HG02840 (cell line): ENCODE results near the gene MYO7A.

Source experiments
- ATAC-seq: cut with Tn5 transposase; IDR thresholded peaks from one replicate; pipeline ENCODE4 v1.9.1; 2021; ENCODE audit warnings: mild to moderate bottlenecking, moderate library complexity, moderate number of reproducible peaks; ENCODE audit not compliant: unreplicated experiment, low FRiP score

MYO7A gene

GRCh38 chr11:77158041-77158695 is 30.1 kb downstream of the MYO7A start:
- ATAC-seq, result no peak

DNA sequence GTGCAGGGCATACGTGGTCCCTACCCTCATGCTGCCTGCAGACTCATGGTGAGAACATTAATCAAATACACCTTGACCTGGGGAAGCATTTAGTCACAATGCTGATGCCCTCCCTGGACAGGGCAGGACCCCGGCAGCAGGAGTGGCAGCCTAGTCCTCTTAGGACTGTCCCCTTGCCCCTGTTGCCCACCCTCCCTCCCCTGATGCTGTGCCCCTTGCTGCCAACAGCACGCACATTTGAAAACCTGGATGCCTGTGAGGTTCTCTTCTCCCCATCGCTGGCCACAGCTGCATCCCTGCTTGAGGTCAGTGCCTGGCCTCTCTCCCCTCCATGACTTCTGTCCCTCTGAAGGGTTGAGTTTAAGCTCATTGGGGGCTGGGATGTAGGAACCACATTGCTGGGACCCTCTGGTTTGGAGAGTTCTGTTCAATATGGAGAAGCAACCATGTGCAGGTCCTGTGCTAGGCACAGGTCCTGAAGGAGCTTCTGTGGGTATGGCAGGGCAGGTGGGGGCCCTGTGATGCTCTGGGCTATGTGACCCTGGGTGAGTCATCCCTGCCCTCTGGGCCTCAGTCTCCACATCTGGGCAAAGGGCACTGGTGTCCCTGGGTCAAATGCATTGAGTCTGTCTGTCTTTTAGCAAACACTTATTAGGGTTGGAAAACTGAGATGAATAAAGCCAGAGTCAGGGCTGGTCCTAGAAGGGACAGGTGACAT is 31.3 kb downstream of the MYO7A start:
- no peak for ATAC-seq

DNA sequence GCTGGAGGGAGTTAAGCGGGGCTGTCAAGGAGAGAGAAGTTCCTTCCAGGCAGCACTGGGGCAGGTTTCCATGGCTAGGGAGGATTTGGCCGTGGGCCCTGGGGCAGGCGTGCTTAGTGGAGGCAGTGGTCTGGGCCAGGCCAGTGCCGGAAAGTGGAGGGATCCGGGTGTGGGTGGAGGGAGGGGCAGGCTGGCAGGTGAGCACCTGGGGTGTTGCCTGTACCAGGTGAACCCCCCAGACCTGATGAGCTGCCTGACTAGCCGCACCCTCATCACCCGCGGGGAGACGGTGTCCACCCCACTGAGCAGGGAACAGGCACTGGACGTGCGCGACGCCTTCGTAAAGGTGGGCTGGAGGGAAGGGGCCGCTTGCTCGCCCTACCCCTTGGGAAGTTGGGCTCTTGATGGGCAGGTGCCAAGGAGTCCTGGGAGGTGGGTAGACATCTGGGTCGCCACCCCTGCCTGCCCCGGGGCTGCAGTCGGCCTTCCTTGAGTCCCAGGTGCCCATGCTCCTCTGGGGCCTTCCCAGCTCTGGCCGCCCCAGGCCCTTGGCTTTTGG is 32.0 kb downstream of the MYO7A start:
- no peak for ATAC-seq

DNA sequence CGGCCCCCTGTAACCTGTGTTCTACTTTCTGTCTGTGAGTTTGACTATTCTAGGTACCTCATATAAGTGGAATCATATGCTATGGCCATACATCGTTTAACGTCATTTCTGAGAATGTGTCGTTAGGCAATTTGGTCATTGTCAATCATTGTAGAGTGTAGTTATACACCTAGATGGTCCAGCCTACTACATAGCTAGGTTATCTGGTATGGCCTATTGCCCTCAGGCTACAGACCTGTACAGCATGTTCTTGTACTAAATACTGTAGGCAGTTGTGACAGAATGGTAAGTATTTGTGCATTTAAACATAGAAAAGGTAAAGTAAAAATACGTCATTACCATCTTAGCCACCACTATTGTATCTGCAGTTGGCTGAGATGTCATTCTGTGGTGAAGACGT is 35.2 kb downstream of the MYO7A start:
- ATAC-seq, result no peak

DNA sequence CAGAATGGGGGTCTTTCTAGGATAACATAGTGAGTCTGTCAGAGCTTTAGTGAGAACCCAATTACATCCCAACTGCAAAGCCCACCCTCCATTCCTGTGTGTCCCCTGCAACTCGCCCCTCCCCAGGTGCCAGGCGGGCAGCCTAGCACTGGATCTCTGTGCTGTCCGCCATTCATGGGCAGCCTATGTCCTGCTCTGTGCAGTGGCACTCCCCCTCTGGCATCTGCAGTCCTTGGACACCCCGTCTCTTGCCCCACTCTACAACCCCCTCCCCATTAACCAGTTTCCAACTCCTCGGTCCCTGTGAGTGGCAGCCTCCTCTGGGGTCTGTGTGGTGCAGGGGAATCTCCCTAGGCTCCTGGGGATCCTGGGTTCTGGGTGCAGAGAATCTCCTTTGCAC is 37.0 kb downstream of the MYO7A start:
- no peak for ATAC-seq

GRCh38 chr11:77166021-77166420 is 38.0 kb downstream of the MYO7A start:
- ATAC-seq, result no peak

DNA sequence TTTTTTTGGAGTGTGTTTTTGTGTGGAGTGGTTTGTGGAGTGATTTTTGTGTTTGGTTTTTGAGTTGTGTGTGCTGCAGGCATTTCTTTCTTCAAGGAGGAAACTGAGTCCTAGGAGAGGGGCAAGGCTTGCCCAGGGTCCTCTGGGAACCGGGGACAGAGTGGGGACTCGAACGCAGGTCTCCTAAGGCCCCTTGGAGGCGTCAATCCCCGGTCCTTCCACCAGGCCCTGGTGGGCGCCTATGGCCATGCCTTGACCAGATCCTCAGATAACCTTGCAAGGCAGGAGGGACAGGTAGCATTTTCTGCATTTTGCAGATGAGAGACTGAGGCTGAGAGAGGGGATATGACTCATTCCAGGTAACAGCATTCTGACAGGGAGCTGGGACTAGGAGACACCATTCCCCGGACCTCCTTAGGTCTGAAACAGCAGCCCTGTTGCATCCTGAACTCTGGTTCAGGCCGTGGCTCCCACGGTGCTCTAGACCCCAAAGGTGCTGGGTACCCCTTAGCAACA is 39.1 kb downstream of the MYO7A start:
- no peak for ATAC-seq

GRCh38 chr11:77167791-77168190 is 39.7 kb downstream of the MYO7A start:
- no peak for ATAC-seq

GRCh38 chr11:77170107-77170506 is 42.1 kb downstream of the MYO7A start:
- ATAC-seq, result no peak

DNA sequence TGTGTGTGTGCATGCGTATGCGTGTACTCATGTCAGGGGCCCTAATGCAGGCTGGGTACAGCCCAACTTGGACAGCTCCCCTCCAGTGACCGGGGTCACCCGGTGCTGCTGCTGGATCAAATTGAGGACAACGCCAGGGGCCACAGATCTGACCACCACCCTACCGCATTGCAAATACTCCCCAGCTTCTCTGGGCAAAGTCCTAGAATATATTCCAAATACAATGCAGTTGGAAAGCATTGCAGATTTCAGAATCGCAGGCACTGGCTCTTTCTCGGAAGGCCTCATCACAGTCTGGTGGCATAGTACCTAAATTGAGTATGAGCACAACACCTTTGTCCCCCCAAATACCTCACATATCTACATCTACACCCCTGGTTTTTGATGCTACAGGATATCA is 43.2 kb downstream of the MYO7A start:
- ATAC-seq, result no peak

- ATAC-seq, result no peak
Observed at GRCh38 chr11:77171885-77172665, 44.0 kb downstream of the MYO7A start.

DNA sequence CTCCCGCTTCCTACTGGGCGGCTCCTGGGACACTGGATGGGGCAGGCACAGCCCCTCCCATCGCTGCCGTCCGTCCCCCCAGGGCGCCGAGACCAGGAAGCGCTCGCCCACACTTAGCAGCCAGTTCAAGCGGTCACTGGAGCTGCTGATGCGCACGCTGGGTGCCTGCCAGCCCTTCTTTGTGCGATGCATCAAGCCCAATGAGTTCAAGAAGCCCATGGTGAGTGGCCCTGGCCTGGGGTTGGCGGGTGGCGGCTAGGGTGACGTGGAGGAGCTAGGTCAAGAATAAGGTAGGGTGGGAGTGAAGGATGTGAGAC is 44.6 kb downstream of the MYO7A start:
- ATAC-seq, result no peak

DNA sequence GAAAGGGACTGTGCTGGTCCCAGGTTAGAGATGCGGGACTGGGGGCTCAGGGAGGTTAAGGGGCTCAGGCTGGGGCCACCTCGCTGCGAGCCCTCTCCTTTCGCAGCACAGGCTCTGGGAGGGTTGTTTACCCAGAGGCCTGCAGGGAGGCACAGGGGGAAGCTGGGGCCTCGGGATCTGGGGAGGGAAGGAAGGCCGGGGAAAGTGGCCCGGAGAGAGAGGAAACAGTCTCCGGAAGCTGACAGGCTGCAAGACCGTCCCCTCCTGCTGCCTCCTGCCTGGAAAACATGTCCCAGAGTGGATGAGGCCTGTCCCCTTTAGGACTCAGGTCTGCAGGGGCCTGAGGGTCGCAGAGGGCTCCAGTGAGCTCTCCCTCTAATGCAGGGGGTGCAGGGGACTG is 45.4 kb downstream of the MYO7A start:
- ATAC-seq, result no peak

- no peak for ATAC-seq
Observed at GRCh38 chr11:77174559-77174958, 46.5 kb downstream of the MYO7A start.

- no peak for ATAC-seq
Observed at GRCh38 chr11:77175021-77175842, 47.2 kb downstream of the MYO7A start.

DNA sequence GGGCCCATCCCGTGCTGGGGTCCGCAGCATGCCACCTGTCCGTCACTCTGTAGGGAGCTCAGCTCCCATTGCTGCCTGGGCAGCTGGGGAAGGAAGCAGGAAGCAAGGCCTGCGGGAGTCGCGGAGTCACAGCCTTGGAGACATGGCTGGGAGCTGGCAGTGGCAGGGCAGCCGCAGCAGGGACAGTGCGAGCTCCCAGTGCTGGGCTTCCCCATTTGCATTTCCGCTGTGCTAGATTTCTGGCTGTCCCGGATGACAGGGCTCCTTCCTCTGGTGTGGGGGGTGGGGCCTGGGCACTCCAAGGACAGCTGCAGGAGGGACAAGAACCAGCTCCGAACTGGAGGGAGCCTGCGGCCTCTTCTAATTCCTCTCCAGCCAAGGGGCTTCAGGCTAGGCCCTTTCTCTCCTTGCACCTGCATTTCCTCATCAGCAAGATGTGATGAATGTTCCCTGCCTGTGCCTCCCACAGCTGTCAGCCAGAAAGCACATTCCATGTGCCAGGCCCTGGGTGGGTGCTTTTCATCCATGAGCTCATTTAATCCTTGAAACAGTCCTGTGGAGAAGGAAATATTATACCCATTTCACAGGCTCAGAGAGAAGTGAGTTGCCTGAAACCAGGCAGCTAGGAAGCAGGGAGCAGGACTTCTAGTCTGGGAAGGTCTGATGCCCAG is 48.0 kb downstream of the MYO7A start:
- ATAC-seq, result no peak

DNA sequence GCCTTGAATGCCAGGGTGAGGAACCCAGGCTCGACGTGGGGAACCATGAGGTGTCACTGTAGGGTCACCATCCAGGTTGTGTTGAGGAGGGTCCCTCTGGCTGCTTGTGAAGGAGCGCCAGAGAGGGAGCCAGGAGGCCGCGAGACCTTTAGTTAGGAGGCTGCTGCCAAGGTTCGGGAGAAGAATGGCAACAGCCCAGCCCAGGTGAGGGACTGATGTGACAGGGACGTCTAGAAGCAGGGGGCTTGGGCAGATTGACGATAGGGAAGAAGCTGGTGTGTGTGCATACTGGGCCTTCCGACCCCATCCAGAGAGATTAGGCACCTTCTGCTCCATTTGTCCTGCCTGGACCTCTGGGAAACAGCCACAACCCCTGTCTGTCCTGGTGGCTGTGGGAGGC is 49.0 kb downstream of the MYO7A start:
- no peak for ATAC-seq

- no peak for ATAC-seq
Observed at GRCh38 chr11:77178150-77178549, 50.1 kb downstream of the MYO7A start.

DNA sequence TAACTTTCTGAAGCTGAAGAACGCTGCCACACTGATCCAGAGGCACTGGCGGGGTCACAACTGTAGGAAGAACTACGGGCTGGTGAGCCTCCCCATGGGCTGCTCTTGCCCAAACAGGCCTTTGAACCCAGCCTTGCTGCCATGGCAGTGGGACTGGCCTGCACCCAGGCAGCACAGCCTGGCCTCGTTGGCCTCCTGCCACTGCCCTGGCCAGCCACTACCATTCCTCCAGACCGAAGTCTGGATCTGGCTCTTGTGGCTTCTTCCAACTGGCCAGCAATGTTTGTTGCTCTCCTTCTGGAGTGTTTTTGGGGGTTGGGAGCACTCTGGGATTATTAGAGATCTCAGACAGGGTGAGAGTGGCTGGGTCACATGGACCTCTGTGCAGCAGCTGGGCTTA is 51.0 kb downstream of the MYO7A start:
- no peak for ATAC-seq

GRCh38 chr11:77179681-77180080 is 51.6 kb downstream of the MYO7A start:
- ATAC-seq, result no peak
